Neural cell (in vitro differentiated cells): Measurements from ENCODE around the gene AK2. TPM values are rescaled to one million over a fixed set of nuclear protein-coding genes. Genes with fewer than 3 reads are reported as not detected.

ENCODE experiments used
- H2AFZ ChIP-seq: fragments of 200-600, 300-800 bp; sonication (generic), shearing (Covaris generic); 2 replicates; pipeline ENCODE4 v1.6.0; 2014; ENCODE audit warnings: low read depth, mild to moderate bottlenecking, antibody characterized with exemption, low read length, moderate library complexity
- H3F3A ChIP-seq: fragments of 200-600 bp; shearing (Covaris generic); 2 replicates; pipeline ENCODE4 v1.6.1; 2016; ENCODE audit warnings: mild to moderate bottlenecking, moderate library complexity, mixed read lengths, antibody characterized with exemption, low read length; ENCODE audit not compliant: insufficient read depth, poor library complexity, severe bottlenecking
- H3K27ac ChIP-seq: fragments of 200-600, 300-800 bp; sonication (generic), shearing (Covaris generic); 2 replicates; pipeline ENCODE4 v1.5.1; 2014; ENCODE audit warnings: mild to moderate bottlenecking, low read length, moderate library complexity
- H3K27me3 ChIP-seq: fragments of 300-800, 200-600 bp; sonication (generic), shearing (Covaris generic); 2 replicates; pipeline ENCODE4 v1.6.0; 2014; ENCODE audit warnings: mild to moderate bottlenecking, low read depth, low read length, moderate library complexity; ENCODE audit not compliant: insufficient read depth
- H3K36me3 ChIP-seq: fragments of 300-800, 200-600 bp; sonication (generic), shearing (Covaris generic); 2 replicates; pipeline ENCODE4 v1.5.1; 2014; ENCODE audit warnings: mild to moderate bottlenecking, antibody characterized with exemption, low read length, moderate library complexity; ENCODE audit not compliant: insufficient read depth
- H3K4me2 ChIP-seq: fragments of 300-800, 200-600 bp; sonication (generic), shearing (Covaris generic); 2 replicates; pipeline ENCODE4 v1.6.0; 2014; ENCODE audit warnings: mild to moderate bottlenecking, low read length
- H3K4me3 ChIP-seq: fragments of 300-800, 200-600 bp; sonication (generic), shearing (Covaris generic); 2 replicates; pipeline ENCODE4 v1.5.1; 2014; ENCODE audit warnings: mild to moderate bottlenecking, low read length, moderate library complexity
- H3K79me2 ChIP-seq: fragments of 200-600 bp; shearing (Covaris generic); replicated peaks from 2 replicates; pipeline ENCODE4 v1.6.0; 2014; ENCODE audit warnings: mild to moderate bottlenecking, low read length, moderate library complexity; ENCODE audit not compliant: insufficient read depth
- H3K9ac ChIP-seq: fragments of 300-800, 200-600 bp; sonication (generic), shearing (Covaris generic); 2 replicates; pipeline ENCODE4 v1.6.1; 2016; ENCODE audit warnings: mild to moderate bottlenecking, low read length, mixed read lengths
- H3K9me2 ChIP-seq: fragments of 200-600 bp; shearing (Covaris generic); 2 replicates; pipeline ENCODE4 v1.6.1; 2016; ENCODE audit warnings: mild to moderate bottlenecking, low read length, mixed read lengths; ENCODE audit not compliant: insufficient read depth
- H3K9me3 ChIP-seq: fragments of 200-600, 300-800 bp; sonication (generic), shearing (Covaris generic); 2 replicates; pipeline ENCODE4 v1.6.1; 2016; ENCODE audit warnings: mild to moderate bottlenecking, mixed run types, low read length, moderate library complexity, mixed read lengths
- H4K20me1 ChIP-seq: fragments of 200-600 bp; shearing (Covaris generic); 2 replicates; pipeline ENCODE4 v1.6.1; 2016; ENCODE audit warnings: mild to moderate bottlenecking, mixed run types; ENCODE audit not compliant: insufficient read depth
- CTCF ChIP-seq: fragments of 450-650 bp; IDR thresholded peaks from 2 replicates; pipeline ENCODE4 v1.5.1; 2014; ENCODE audit warnings: antibody characterized with exemption, mild to moderate bottlenecking, moderate library complexity; ENCODE audit not compliant: poor library complexity, severe bottlenecking
- EP300 ChIP-seq: fragments of 450-650 bp; conservative IDR thresholded peaks from 2 replicates; pipeline ENCODE4 v1.6.1; 2014; ENCODE audit warnings: antibody characterized with exemption, mild to moderate bottlenecking, moderate library complexity; ENCODE audit not compliant: poor library complexity, severe bottlenecking
- EZH2 ChIP-seq: fragments of 200-600, 300-800 bp; shearing (Covaris generic), sonication (generic); IDR thresholded peaks from 2 replicates; pipeline ENCODE4 v1.6.1; 2014; ENCODE audit warnings: antibody characterized with exemption, low read length, borderline replicate concordance, mild to moderate bottlenecking; ENCODE audit not compliant: insufficient read depth, poor library complexity, severe bottlenecking
- MXI1 ChIP-seq: fragments of 450-650 bp; conservative IDR thresholded peaks from 2 replicates; pipeline ENCODE4 v1.6.1; 2014; ENCODE audit warnings: antibody characterized with exemption, mild to moderate bottlenecking; ENCODE audit not compliant: poor library complexity, severe bottlenecking
- POLR2AphosphoS5 ChIP-seq: IDR thresholded peaks from 2 replicates; pipeline ENCODE4 v1.6.1; 2012
- RAD21 ChIP-seq: fragments of 450-650 bp; conservative IDR thresholded peaks from 2 replicates; pipeline ENCODE4 v1.6.1; 2014; ENCODE audit warnings: antibody characterized with exemption, mild to moderate bottlenecking, moderate library complexity
- REST ChIP-seq: IDR thresholded peaks from 2 replicates; pipeline ENCODE4 v1.6.1; 2012; ENCODE audit warnings: borderline replicate concordance
- SMC3 ChIP-seq: fragments of 450-650 bp; conservative IDR thresholded peaks from 2 replicates; pipeline ENCODE4 v1.6.1; 2014; ENCODE audit warnings: antibody characterized with exemption, mild to moderate bottlenecking, moderate library complexity; ENCODE audit not compliant: poor library complexity
- TAF1 ChIP-seq: IDR thresholded peaks from 2 replicates; pipeline ENCODE4 v1.6.1; 2012; ENCODE audit warnings: low read depth
- polyA plus RNA-seq: library from polyadenylated mRNA; depleted of rRNA; stranded (reverse); fragments of >200 nt; gene quantifications from 2 replicates; pipeline ENCODE4 v1.2.3, GENCODE V29; 2014

The AK2 gene
- polyA plus RNA-seq, 1 donor from 2014 or later: 107 TPM

- no peaks in the 10 kb centered on the region for H3K9me3 ChIP-seq
- H2AFZ ChIP-seq: no peak overlapping the region
- no peaks in the 10 kb centered on the region for H4K20me1 ChIP-seq
- peaks cover 14% of the 10 kb centered on the region for H3K79me2 ChIP-seq
- H3K9me2 ChIP-seq: no peaks in the 10 kb centered on the region
- H3K4me3 ChIP-seq: no peak overlapping the region
- no peaks in the 10 kb centered on the region for H3K27me3 ChIP-seq
- no peak overlapping the region for H3K9ac ChIP-seq
- no peak for TF ChIP-seq MXI1
- no peak for TF ChIP-seq CTCF
- TF ChIP-seq EZH2: no peak
- TF ChIP-seq EP300: no peak
- no peak for TF ChIP-seq TAF1
- TF ChIP-seq SMC3: no peak
- no peak for TF ChIP-seq POLR2AphosphoS5
- no peak for TF ChIP-seq RAD21
- no peak for TF ChIP-seq REST
- H3F3A ChIP-seq: no peaks in the 10 kb centered on the region
- no peaks in the 10 kb centered on the region for H3K36me3 ChIP-seq
- no peak overlapping the region for H3K4me2 ChIP-seq
- no peak overlapping the region for H3K27ac ChIP-seq
Observed at GRCh38 chr1:33032126-33032869, 4.4 kb downstream of the AK2 start.

GRCh38 chr1:33031506-33031905 is 5.2 kb downstream of the AK2 start:
- Histone ChIP-seq H3K27me3 (no peaks in the 10 kb centered on the region), H3K27ac (no peak overlapping the region), H3K36me3 (no peaks in the 10 kb centered on the region), H3F3A (no peaks in the 10 kb centered on the region), H4K20me1 (no peaks in the 10 kb centered on the region), H3K4me3 (no peak overlapping the region), H3K9me2 (no peaks in the 10 kb centered on the region), H2AFZ (no peak overlapping the region), H3K79me2 (peaks cover 14% of the 10 kb centered on the region), H3K9me3 (no peaks in the 10 kb centered on the region), H3K4me2 (no peak overlapping the region), H3K9ac (no peak overlapping the region)
- TF ChIP-seq MXI1: no peak
- TF ChIP-seq EZH2: no peak
- TF ChIP-seq EP300: no peak
